ENCODE data around the gene RANBP1. TPM values are rescaled to one million over a fixed set of nuclear protein-coding genes. Genes with fewer than 3 reads are reported as not detected.

The RANBP1 gene

DNA sequence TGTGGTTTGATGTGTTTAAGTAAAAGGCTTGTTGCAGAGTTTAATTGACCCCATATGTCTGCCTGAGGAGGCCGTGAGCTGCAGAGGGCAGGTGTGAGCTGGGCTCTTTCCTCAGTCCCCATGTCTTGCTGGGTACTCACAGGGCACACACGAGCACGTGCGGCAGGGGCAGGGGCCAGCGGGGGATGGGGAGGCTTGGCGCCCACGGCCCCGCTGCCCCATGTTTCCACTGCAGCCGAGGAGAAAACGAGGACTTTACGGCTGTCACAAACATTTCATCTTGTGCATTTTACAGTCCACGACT, 59.6 kb downstream of the RANBP1 start:
- Histone ChIP-seq H3K27ac (ENCODE audit: low read depth, low read length) (no peak overlapping the region), H3K79me2 (ENCODE audit: control insufficient read depth, insufficient read depth, low read length) (no peaks in the 10 kb centered on the region), H3K4me2 (ENCODE audit: low read length) (no peak overlapping the region), H3K18ac (ENCODE audit: low read length) (no peak overlapping the region), H4K8ac (ENCODE audit: low read depth, low read length) (no peak overlapping the region), H3K4me1 (ENCODE audit: control insufficient read depth, low read depth, low read length) (no peaks in the 10 kb centered on the region), H4K5ac (ENCODE audit: low read length) (no peak overlapping the region), H3K56ac (ENCODE audit: low read length) (no peak overlapping the region), H3K79me1 (ENCODE audit: low read length) (no peaks in the 10 kb centered on the region), H3K9ac (ENCODE audit: low read length) (no peak overlapping the region), H2BK15ac (replicated peaks; ENCODE audit: low read depth) (no peak overlapping the region), H3K4me3 (ENCODE audit: low read length) (no peak overlapping the region), H3K23ac (ENCODE audit: low read length) (no peak overlapping the region), H2AK5ac (ENCODE audit: low read length) (no peak overlapping the region), H2BK5ac (ENCODE audit: low read length) (no peak overlapping the region), H3K27me3 (ENCODE audit: insufficient read depth, low read length, poor library complexity) (no peaks in the 10 kb centered on the region), H2BK120ac (ENCODE audit: low read depth, low read length) (no peak overlapping the region), H3K4ac (ENCODE audit: low read depth, low read length) (no peak overlapping the region), H3K36me3 (ENCODE audit: control insufficient read depth, insufficient read depth, low read length) (no peaks in the 10 kb centered on the region)
- no CpG with 5 or more reads among the region's 12 CpGs for WGBS (ENCODE audit: extremely low coverage, insufficient coverage, low lambda C conversion rate)
- DNase-seq, result no peak

DNA sequence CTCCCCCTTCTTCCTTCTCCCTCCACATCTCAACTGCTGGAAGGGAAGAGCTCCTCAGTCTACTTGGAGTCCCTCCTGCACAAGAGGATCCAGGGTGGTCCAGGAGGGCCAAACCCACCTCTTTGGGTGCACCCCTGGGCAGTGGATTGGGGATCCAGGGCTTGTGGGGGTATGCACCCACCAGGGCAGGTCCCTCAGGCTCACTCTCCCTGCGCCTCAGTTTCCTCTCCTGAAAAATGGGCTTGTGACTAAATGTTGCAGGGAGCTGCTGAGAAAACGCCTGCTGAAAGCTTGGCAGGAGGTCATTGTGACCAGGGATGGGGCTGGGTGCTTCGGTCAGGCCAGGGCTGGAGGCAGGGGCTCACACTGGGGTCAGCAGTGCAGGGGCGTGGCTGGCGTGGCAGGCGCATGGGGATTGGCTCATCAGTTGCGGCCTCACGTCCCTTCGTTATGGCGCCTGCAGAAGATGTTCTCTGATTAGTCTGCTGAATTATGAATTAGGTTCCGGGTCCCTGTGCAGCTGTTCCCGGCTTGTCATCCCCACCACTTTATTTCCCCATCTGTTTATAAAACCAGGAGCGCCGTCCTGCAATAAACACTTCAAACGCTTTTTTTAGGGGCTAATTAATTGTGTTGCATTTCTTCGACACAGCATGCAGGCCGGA, 60.6 kb downstream of the RANBP1 start:
- H2BK5ac ChIP-seq (ENCODE audit: low read length), result no peak overlapping the region
- no peak overlapping the region for H2AK5ac ChIP-seq (ENCODE audit: low read length)
- H4K5ac ChIP-seq (ENCODE audit: low read length), result no peak overlapping the region
- H2BK15ac ChIP-seq (replicated peaks; ENCODE audit: low read depth), result no peak overlapping the region
- no peaks in the 10 kb centered on the region for H3K79me2 ChIP-seq (ENCODE audit: control insufficient read depth, insufficient read depth, low read length)
- no peaks in the 10 kb centered on the region for H3K27me3 ChIP-seq (ENCODE audit: insufficient read depth, low read length, poor library complexity)
- H3K56ac ChIP-seq (ENCODE audit: low read length), result no peak overlapping the region
- H3K79me1 ChIP-seq (ENCODE audit: low read length), result no peaks in the 10 kb centered on the region
- H3K18ac ChIP-seq (ENCODE audit: low read length), result no peak overlapping the region
- H3K4me3 ChIP-seq (ENCODE audit: low read length), result no peak overlapping the region
- no peak overlapping the region for H3K4ac ChIP-seq (ENCODE audit: low read depth, low read length)
- H4K8ac ChIP-seq (ENCODE audit: low read depth, low read length), result no peak overlapping the region
- H3K4me2 ChIP-seq (ENCODE audit: low read length), result no peak overlapping the region
- H3K23ac ChIP-seq (ENCODE audit: low read length), result no peak overlapping the region
- H2BK120ac ChIP-seq (ENCODE audit: low read depth, low read length), result no peak overlapping the region
- no peaks in the 10 kb centered on the region for H3K4me1 ChIP-seq (ENCODE audit: control insufficient read depth, low read depth, low read length)
- DNase-seq, result no peak
- WGBS (ENCODE audit: extremely low coverage, insufficient coverage, low lambda C conversion rate), result no CpG with 5 or more reads among the region's 17 CpGs
- no peak overlapping the region for H3K9ac ChIP-seq (ENCODE audit: low read length)
- H3K27ac ChIP-seq (ENCODE audit: low read depth, low read length), result no peak overlapping the region
- H3K36me3 ChIP-seq (ENCODE audit: control insufficient read depth, insufficient read depth, low read length), result no peaks in the 10 kb centered on the region

Small RNAs within 50 kb of the gene (small RNA-seq; reads per million reads assigned to genes)
- 0.54 reads per million for gene MIR6816 (ENCODE audit: insufficient read depth)
- gene RF00017 (ENCODE audit: insufficient read depth), result not detected
- not detected for gene RF00599 (ENCODE audit: insufficient read depth)
